Measurements from ENCODE around the gene NUDT1. TPM values are rescaled to one million over a fixed set of nuclear protein-coding genes. Genes with fewer than 3 reads are reported as not detected.

The NUDT1 gene
- total RNA-seq, 1 experiment from 2014 or later = 117 TPM

DNA sequence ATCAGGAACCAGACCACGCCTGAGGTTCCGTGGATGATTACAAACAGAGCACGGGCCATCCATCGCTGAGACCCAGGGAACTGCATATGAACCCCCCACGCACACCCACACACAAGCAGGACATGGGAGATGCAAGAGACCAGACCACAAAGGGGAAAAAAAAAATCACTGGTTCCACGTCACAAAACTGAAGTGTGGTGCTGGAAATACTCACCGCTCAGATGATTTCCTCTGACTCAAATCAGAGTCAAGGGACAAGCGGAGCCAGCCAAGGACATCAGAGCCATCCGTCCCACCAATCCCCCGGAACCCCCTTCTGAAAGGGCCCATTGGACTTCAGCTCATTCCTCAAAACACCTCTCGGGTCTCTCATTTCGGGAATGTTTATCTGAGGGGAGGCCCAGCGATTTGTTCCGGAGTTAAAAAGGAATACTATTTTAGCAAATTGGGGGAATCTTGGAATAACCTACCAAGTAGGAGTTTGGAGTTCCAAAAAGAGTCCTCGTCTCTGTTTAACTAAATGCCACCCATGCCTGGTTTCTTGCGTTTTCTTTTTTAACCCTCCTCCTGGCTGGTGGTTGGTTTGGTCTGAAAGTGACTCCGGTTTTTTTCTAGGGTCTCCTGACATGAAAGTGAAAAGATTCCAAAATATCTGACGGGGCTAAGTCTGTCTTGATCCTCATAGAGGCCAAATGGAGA is 57.3 kb downstream of the NUDT1 start:
- no TSS peak for BruUV-seq (replicated peaks)
- DNase-seq (ENCODE audit: low spot score) = no peak
- TF ChIP-seq EZH2 (IDR thresholded peaks at IDR 0.05; ENCODE audit: borderline replicate concordance, low read depth, low read length, poor library complexity, severe bottlenecking) = no peak
- TF ChIP-seq, protein P1, sequence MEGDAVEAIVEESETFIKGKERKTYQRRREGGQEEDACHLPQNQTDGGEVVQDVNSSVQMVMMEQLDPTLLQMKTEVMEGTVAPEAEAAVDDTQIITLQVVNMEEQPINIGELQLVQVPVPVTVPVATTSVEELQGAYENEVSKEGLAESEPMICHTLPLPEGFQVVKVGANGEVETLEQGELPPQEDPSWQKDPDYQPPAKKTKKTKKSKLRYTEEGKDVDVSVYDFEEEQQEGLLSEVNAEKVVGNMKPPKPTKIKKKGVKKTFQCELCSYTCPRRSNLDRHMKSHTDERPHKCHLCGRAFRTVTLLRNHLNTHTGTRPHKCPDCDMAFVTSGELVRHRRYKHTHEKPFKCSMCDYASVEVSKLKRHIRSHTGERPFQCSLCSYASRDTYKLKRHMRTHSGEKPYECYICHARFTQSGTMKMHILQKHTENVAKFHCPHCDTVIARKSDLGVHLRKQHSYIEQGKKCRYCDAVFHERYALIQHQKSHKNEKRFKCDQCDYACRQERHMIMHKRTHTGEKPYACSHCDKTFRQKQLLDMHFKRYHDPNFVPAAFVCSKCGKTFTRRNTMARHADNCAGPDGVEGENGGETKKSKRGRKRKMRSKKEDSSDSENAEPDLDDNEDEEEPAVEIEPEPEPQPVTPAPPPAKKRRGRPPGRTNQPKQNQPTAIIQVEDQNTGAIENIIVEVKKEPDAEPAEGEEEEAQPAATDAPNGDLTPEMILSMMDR (conservative IDR thresholded peaks at IDR 0.05; ENCODE audit: low read depth, low read length) = no peak
- Histone ChIP-seq H3K27ac (ENCODE audit: low read depth, low read length, poor library complexity, severe bottlenecking) (no peak overlapping the region), H3K9me3 (ENCODE audit: low read depth, low read length, poor library complexity, severe bottlenecking) (no peaks in the 10 kb centered on the region), H3K36me3 (ENCODE audit: insufficient read depth, low read length, poor library complexity, severe bottlenecking) (no peaks in the 10 kb centered on the region), H3K27me3 (replicated peaks; ENCODE audit: insufficient read depth, low read depth, low read length, poor library complexity) (no peaks in the 10 kb centered on the region), H3K4me3 (ENCODE audit: low read depth, low read length, poor library complexity, severe bottlenecking) (no peak overlapping the region), H3K4me1 (ENCODE audit: insufficient read depth, low read length, poor library complexity, severe bottlenecking) (no peaks in the 10 kb centered on the region)
- ChIA-PET POLR2A (ENCODE audit: low non-redundant PET) (no interaction called here), CTCF (no interaction called here)
- intact Hi-C loops (cut with micrococcal nuclease; ENCODE audit: unreplicated experiment) = no loop called here

DNA sequence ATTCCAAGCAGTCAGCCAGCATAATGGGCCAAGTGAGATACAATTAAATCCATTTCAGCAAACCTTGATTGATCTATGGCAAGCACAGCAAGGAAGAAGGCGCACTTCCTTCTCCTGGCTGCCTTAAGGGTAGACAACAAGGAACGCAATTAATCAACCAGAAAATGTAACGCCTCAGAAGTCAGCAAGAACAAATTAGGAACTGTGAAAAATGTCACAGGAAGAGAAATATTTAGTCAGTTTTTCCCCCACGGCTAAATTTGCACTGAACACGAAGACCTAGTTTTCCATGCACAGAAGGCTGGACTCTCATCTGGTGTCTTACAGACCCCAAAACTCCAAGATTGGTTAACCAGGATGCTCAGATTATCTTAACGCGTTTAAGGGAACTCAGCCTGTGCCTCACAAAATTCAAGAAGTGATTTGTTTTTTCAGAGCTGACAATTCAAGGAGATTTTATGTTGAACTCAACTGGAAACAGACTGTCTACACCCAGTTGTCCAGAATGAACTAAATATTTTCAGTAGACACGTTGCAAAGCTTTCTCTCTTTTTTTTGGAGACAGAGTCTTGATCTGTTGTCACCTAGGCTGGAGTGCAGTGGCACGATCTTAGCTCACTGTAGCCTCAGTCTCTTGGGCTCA is 58.0 kb downstream of the NUDT1 start:
- no TSS peak for BruUV-seq (replicated peaks)
- ChIA-PET CTCF (no interaction called here), POLR2A (ENCODE audit: low non-redundant PET) (no interaction called here)
- H3K4me3 ChIP-seq (ENCODE audit: low read depth, low read length, poor library complexity, severe bottlenecking) = no peak overlapping the region
- no peaks in the 10 kb centered on the region for H3K36me3 ChIP-seq (ENCODE audit: insufficient read depth, low read length, poor library complexity, severe bottlenecking)
- no peak for TF ChIP-seq EZH2 (IDR thresholded peaks at IDR 0.05; ENCODE audit: borderline replicate concordance, low read depth, low read length, poor library complexity, severe bottlenecking)
- TF ChIP-seq, protein P1 (conservative IDR thresholded peaks at IDR 0.05; ENCODE audit: low read depth, low read length) = no peak
- H3K4me1 ChIP-seq (ENCODE audit: insufficient read depth, low read length, poor library complexity, severe bottlenecking) = no peaks in the 10 kb centered on the region
- H3K9me3 ChIP-seq (ENCODE audit: low read depth, low read length, poor library complexity, severe bottlenecking) = no peaks in the 10 kb centered on the region
- no peaks in the 10 kb centered on the region for H3K27me3 ChIP-seq (replicated peaks; ENCODE audit: insufficient read depth, low read depth, low read length, poor library complexity)
- H3K27ac ChIP-seq (ENCODE audit: low read depth, low read length, poor library complexity, severe bottlenecking) = no peak overlapping the region
- no peak for DNase-seq (ENCODE audit: low spot score)
- intact Hi-C loops (cut with micrococcal nuclease; ENCODE audit: unreplicated experiment) = no loop called here

Small RNA genes within 50 kb of the gene (microRNA-seq; reads per million reads assigned to microRNA genes)
- not detected for gene MIR6836

Other genes with a start within 250 kb of the NUDT1 start
- 46.7 and 54.3 TPM in 2 replicates for gene MAD1L1, start 9.3 kb upstream of the NUDT1 start, total RNA-seq (2021)
- 50.4 and 51.3 TPM in 2 replicates for gene MRM2, start within 50 bp of the NUDT1 start, total RNA-seq (2021)
- gene SNX8, start 72.2 kb downstream of the NUDT1 start, total RNA-seq (2021) = 42.9 and 52.1 TPM in 2 replicates
- 356 and 364 TPM in 2 replicates for gene EIF3B, start 112.6 kb downstream of the NUDT1 start, total RNA-seq (2021)
- gene CHST12, start 161.4 kb downstream of the NUDT1 start, total RNA-seq (2021) = 19.7 and 21.8 TPM in 2 replicates
- gene GRIFIN, start 234.2 kb downstream of the NUDT1 start, total RNA-seq (2021) = not detected in 2 replicates

Data from A673 (cell line).